NB4 (cell line): ENCODE data around the gene KLHL6.

ENCODE experiments used
- CTCF ChIP-seq: IDR thresholded peaks from one replicate; pipeline ENCODE4 v1.5.1; 2012; ENCODE audit warnings: low read depth, low read length
- MAX ChIP-seq: IDR thresholded peaks from 2 replicates; pipeline ENCODE4 v1.6.1; 2011; ENCODE audit warnings: low read depth, low read length
- POLR2A ChIP-seq: IDR thresholded peaks from 2 replicates; pipeline ENCODE4 v1.6.1; 2011; ENCODE audit warnings: mild to moderate bottlenecking; ENCODE audit not compliant: insufficient read length; ENCODE audit errors: extremely low read depth

GRCh38 chr3:183485585-183485984 is 69.9 kb downstream of the KLHL6 start:
- no peak for TF ChIP-seq POLR2A
- no peak for TF ChIP-seq MAX
- no peak for TF ChIP-seq CTCF
